CD4-positive, alpha-beta T cell treated with Interleukin-6 for 4 hours (primary cell): Measurements from ENCODE around the gene PLXNB2.

Experiments
- DNase-seq: peaks from one replicate; pipeline ENCODE4 v3.0.0-alpha.2; 2020; ENCODE audit warnings: mixed read lengths

Gene PLXNB2

GRCh38 chr22:50225200-50225969 lies 82.1 kb downstream of the PLXNB2 start:
- DNase-seq: no peak
